Osteoblast (primary cell): ENCODE data around the gene ATRNL1. TPM values are rescaled to one million over a fixed set of nuclear protein-coding genes. Genes with fewer than 3 reads are reported as not detected.

Experiments used
- DNase-seq: peaks from one replicate; pipeline ENCODE4 v3.0.0; 2011; ENCODE audit warnings: low spot score, mixed read lengths; ENCODE audit not compliant: insufficient read length; ENCODE audit errors: missing footprints
- H2AFZ ChIP-seq: 2 replicates; pipeline ENCODE4 v1.6.0; 2011; ENCODE audit warnings: mild to moderate bottlenecking, low read length
- H3K27ac ChIP-seq: 2 replicates; pipeline ENCODE4 v1.5.1; 2011; ENCODE audit warnings: mild to moderate bottlenecking, low read depth, low read length, moderate library complexity
- H3K27me3 ChIP-seq: 2 replicates; pipeline ENCODE4 v1.6.0; 2012; ENCODE audit warnings: mild to moderate bottlenecking, control low read depth, inconsistent platforms, low read length, moderate library complexity; ENCODE audit not compliant: insufficient read depth
- H3K36me3 ChIP-seq: 2 replicates; pipeline ENCODE4 v1.5.1; 2011; ENCODE audit warnings: mild to moderate bottlenecking, low read length, control low read depth, moderate library complexity; ENCODE audit not compliant: insufficient read depth
- H3K4me1 ChIP-seq: 2 replicates; pipeline ENCODE4 v1.5.1; 2011; ENCODE audit warnings: mild to moderate bottlenecking, low read length, control low read depth, moderate library complexity; ENCODE audit not compliant: insufficient read depth
- H3K4me2 ChIP-seq: 2 replicates; pipeline ENCODE4 v1.6.0; 2011; ENCODE audit warnings: mild to moderate bottlenecking, low read length; ENCODE audit not compliant: insufficient read depth
- H3K4me3 ChIP-seq: fragments of 200-600 bp; sonication (generic); 3 replicates; pipeline ENCODE4 v1.5.1; 2012; ENCODE audit warnings: mild to moderate bottlenecking, low read length, inconsistent platforms; ENCODE audit not compliant: insufficient read depth
- H3K79me2 ChIP-seq: 2 replicates; pipeline ENCODE4 v1.6.0; 2012; ENCODE audit warnings: mild to moderate bottlenecking, low read length, control low read depth, inconsistent platforms; ENCODE audit not compliant: insufficient read depth
- H3K9me3 ChIP-seq: 2 replicates; pipeline ENCODE4 v1.5.1; 2011; ENCODE audit warnings: low read depth, low read length, control low read depth
- H4K20me1 ChIP-seq: 2 replicates; pipeline ENCODE4 v1.6.0; 2012; ENCODE audit warnings: mild to moderate bottlenecking, low read length, control low read depth; ENCODE audit not compliant: insufficient read depth
- total RNA-seq: library from RNA; depleted of rRNA; stranded (reverse); fragments of >200 nt; gene quantifications from 2 replicates; pipeline ENCODE4 v1.2.3, GENCODE V29; 2012
- TF ChIP-seq, protein P1 (sequence below): IDR thresholded peaks from 2 replicates; pipeline ENCODE4 v1.5.1; 2011; ENCODE audit warnings: mild to moderate bottlenecking, low read depth, low read length, moderate library complexity; ENCODE audit errors: extremely low read depth

The ATRNL1 gene
- total RNA-seq, 1 donor, result 1.4 TPM

DNA sequence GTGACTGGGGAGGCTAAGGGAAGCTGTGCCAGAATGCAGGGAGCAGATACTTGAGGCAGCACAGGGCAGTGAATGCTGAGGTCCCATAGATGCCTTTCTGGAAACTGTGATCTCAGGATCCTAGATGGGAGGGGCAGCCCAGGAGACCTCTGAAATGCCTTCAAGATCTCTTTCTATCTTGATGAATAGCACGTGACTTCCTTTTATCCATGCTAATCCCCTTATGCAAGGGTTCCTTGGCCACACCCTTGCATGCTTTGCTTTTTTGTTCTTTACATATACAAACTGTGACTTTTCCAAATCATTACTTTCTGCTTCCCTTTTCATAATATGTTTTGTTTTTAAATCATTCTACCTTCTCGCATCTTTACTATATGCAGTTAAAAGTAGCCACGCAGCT is 14.7 kb downstream of the ATRNL1 start:
- Histone ChIP-seq H4K20me1 (no peaks in the 10 kb centered on the region), H3K4me3 (no peak overlapping the region), H3K4me2 (no peak overlapping the region), H3K79me2 (no peaks in the 10 kb centered on the region), H3K27ac (no peak overlapping the region), H3K36me3 (no peaks in the 10 kb centered on the region), H3K9me3 (no peaks in the 10 kb centered on the region), H2AFZ (no peak overlapping the region), H3K4me1 (no peaks in the 10 kb centered on the region), H3K27me3 (no peaks in the 10 kb centered on the region)
- DNase-seq, result no peak
- TF ChIP-seq, protein P1, sequence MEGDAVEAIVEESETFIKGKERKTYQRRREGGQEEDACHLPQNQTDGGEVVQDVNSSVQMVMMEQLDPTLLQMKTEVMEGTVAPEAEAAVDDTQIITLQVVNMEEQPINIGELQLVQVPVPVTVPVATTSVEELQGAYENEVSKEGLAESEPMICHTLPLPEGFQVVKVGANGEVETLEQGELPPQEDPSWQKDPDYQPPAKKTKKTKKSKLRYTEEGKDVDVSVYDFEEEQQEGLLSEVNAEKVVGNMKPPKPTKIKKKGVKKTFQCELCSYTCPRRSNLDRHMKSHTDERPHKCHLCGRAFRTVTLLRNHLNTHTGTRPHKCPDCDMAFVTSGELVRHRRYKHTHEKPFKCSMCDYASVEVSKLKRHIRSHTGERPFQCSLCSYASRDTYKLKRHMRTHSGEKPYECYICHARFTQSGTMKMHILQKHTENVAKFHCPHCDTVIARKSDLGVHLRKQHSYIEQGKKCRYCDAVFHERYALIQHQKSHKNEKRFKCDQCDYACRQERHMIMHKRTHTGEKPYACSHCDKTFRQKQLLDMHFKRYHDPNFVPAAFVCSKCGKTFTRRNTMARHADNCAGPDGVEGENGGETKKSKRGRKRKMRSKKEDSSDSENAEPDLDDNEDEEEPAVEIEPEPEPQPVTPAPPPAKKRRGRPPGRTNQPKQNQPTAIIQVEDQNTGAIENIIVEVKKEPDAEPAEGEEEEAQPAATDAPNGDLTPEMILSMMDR, result no peak

DNA sequence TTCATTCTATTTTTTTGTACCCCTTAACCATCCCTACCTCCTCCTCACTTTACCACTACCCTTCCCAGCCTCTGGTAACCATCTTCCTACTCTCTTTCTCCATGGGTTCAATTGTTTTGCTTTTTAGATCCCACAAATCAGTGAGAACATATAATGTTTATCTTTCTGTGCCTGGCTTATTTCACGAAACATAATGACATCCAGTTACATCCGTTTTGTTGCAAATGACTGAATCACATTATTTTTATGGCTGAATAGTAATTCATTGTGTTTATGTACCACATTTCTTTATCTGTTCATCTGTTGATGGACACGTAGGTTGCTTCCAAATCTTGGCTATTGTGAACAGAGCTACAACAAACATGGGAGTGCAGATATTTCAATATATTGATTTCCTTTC is 24.1 kb downstream of the ATRNL1 start:
- H3K9me3 ChIP-seq, result no peaks in the 10 kb centered on the region
- no peak overlapping the region for H3K4me2 ChIP-seq
- no peak overlapping the region for H3K27ac ChIP-seq
- no peak for DNase-seq
- H3K4me1 ChIP-seq, result no peaks in the 10 kb centered on the region
- H2AFZ ChIP-seq, result no peak overlapping the region
- TF ChIP-seq, protein P1, result no peak
- H3K27me3 ChIP-seq, result no peaks in the 10 kb centered on the region
- H3K79me2 ChIP-seq, result no peaks in the 10 kb centered on the region
- H3K36me3 ChIP-seq, result no peaks in the 10 kb centered on the region
- no peak overlapping the region for H3K4me3 ChIP-seq
- no peaks in the 10 kb centered on the region for H4K20me1 ChIP-seq

DNA sequence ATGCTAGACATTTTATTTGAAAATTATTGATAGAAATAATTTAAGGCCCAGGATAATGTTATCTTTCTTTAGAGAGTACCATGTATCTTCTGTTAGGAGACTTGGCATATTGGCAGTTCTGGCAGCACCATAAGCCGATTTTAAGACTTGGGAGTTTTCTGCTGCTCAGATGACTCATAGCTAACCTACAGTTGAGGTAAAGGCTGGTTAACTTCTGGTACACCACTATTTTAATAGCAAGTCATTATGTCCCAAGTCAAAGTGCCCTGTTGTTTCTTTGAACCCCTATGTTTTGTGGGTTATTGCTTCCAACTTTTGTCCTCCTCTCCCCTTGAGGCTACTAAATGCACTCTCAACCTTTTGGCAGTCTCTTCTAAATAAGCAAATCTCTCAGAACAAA is 25.2 kb downstream of the ATRNL1 start:
- Histone ChIP-seq H4K20me1 (no peaks in the 10 kb centered on the region), H3K27ac (no peak overlapping the region), H3K9me3 (no peaks in the 10 kb centered on the region), H3K4me2 (no peak overlapping the region), H3K4me3 (no peak overlapping the region), H3K79me2 (no peaks in the 10 kb centered on the region), H3K36me3 (no peaks in the 10 kb centered on the region), H3K27me3 (no peaks in the 10 kb centered on the region), H3K4me1 (no peaks in the 10 kb centered on the region), H2AFZ (no peak overlapping the region)
- DNase-seq, result no peak
- TF ChIP-seq, protein P1, result no peak

DNA sequence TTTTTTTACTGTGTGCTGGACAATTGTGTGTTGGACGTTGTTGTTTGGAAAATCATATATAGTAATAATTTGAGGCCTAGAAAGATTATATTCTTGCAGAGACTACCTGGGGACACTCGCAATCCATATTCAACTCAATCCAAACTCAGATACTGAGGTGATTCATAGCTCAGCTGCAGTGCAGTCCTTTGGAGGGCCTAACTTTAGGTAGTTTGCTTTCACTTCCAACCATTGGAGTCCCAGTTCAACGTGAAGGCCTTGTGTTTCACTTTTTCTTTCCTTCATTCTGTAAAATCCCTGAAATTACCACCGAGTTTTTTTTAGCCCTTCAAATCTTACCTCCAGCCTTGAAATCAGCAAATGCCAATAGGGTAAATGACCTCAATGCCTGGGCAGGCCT is 32.3 kb downstream of the ATRNL1 start:
- no peaks in the 10 kb centered on the region for H4K20me1 ChIP-seq
- H3K4me3 ChIP-seq, result no peak overlapping the region
- H3K4me2 ChIP-seq, result no peak overlapping the region
- H3K36me3 ChIP-seq, result no peaks in the 10 kb centered on the region
- H3K4me1 ChIP-seq, result no peaks in the 10 kb centered on the region
- H3K27ac ChIP-seq, result no peak overlapping the region
- H3K9me3 ChIP-seq, result no peaks in the 10 kb centered on the region
- TF ChIP-seq, protein P1, result no peak
- H2AFZ ChIP-seq, result no peak overlapping the region
- no peaks in the 10 kb centered on the region for H3K27me3 ChIP-seq
- no peaks in the 10 kb centered on the region for H3K79me2 ChIP-seq
- no peak for DNase-seq
